Transverse colon (tissue), 4 donors: ENCODE results near the gene PRRC1. TPM values are rescaled to one million over a fixed set of nuclear protein-coding genes. Genes with fewer than 3 reads are reported as not detected.

Source experiments
- DNase-seq: peaks from one replicate; pipeline ENCODE4 v3.0.0-alpha.2; 2019
- H3K27ac ChIP-seq, 4 donors: fragments of 200-600 bp; sonication (generic); 2 replicates each; pipeline ENCODE4 v1.5.1; 2016 to 2018; ENCODE audit warnings: inconsistent platforms in 4 of 4
- H3K27me3 ChIP-seq: fragments of 200-600 bp; sonication (generic); 2 replicates; pipeline ENCODE4 v1.5.1; 2017; ENCODE audit warnings: inconsistent platforms
- H3K36me3 ChIP-seq, 4 donors: fragments of 200-600 bp; sonication (generic); 2 replicates each; pipeline ENCODE4 v1.5.1; 2017 to 2019; ENCODE audit warnings: inconsistent platforms in 4 of 4
- H3K4me1 ChIP-seq, 4 donors: fragments of 200-600 bp; sonication (generic); 2 replicates each; pipeline ENCODE4 v1.5.1; 2017 to 2020; ENCODE audit warnings: inconsistent platforms in 4 of 4
- H3K4me3 ChIP-seq, 4 donors: fragments of 200-600 bp; sonication (generic); 1 replicate in 1 of 4; 2 replicates in 3 of 4; pipeline versions ENCODE4 v1.5.1 to v1.6.1; 2017 to 2019; ENCODE audit warnings: inconsistent platforms in 4 of 4
- H3K9me3 ChIP-seq, 2 donors: fragments of 200-600 bp; sonication (generic); 2 replicates each; pipeline ENCODE4 v1.5.1; 2017 to 2019; ENCODE audit warnings: inconsistent platforms in 2 of 2
- CTCF ChIP-seq, 5 experiments: fragments of 200-600 bp in 3 of 5; fragments of 450-650 bp in 2 of 5; sonication (generic) in 3 of 5; IDR thresholded peaks; 1 replicate in 2 of 5; 2 replicates in 3 of 5; pipeline ENCODE4 v1.5.1; 2016 to 2017; ENCODE audit warnings: antibody characterized with exemption in 5 of 5, inconsistent platforms in 3 of 5, mild to moderate bottlenecking in 2 of 5, moderate library complexity in 1 of 5
- EP300 ChIP-seq: sonication (generic); formaldehyde crosslinking; IDR thresholded peaks from one replicate; pipeline ENCODE4 v1.6.1; 2017; ENCODE audit warnings: antibody characterized with exemption, low read depth
- POLR2A ChIP-seq: fragments of 450-650 bp; IDR thresholded peaks from one replicate; pipeline ENCODE4 v1.6.1; 2016; ENCODE audit warnings: antibody characterized with exemption, mild to moderate bottlenecking, moderate library complexity
- POLR2AphosphoS5 ChIP-seq, 3 donors: sonication (generic); formaldehyde crosslinking; IDR thresholded peaks; one replicate each; pipeline ENCODE4 v1.6.1; 2016; ENCODE audit warnings: antibody characterized with exemption in 3 of 3
- WGBS, 2 donors: methylation state at CpG; one replicate each; pipeline ENCODE4 v1.1.5; 2018; ENCODE audit warnings: low coverage in 1 of 2; 5-methylcytosine and 5-hydroxymethylcytosine counted together
- in situ Hi-C, 4 donors: fragments of 200-750 bp; cut with MboI; loops; one replicate each; pipeline versions ENCODE4 v1.15.0 to v1.15.1; 2017; ENCODE audit warnings: low sequenced_read_pairs in 3 of 4, low pct_ligation_motif_present in 1 of 4, low pct_unique_long_range_greater_than_20kb in 1 of 4
- intact Hi-C: fragments of 100-400 bp; cut with DNase I; formaldehyde crosslinking; loops from one replicate; pipeline ENCODE4 v1.15.1; 2023; ENCODE audit warnings: low total_unique reads
- total RNA-seq, 4 donors: library from RNA; depleted of rRNA; stranded (reverse); fragments of >200 nt; gene quantifications; one replicate each; pipeline ENCODE4 v1.1.0, GENCODE V29; 2016

Gene PRRC1
- total RNA-seq, 4 donors from 2014 or later, result 11.2 to 56.0 (median 29.4) TPM

- intact Hi-C loops (no loop called here), in situ Hi-C loops (no loop called here)
- H3K4me1 ChIP-seq, result peaks cover 0 to 7% (median 0%) of the 10 kb centered on the region in 4 donors
- H3K9me3 ChIP-seq, result no peaks in the 10 kb centered on the region
- no peak overlapping the region for H3K4me3 ChIP-seq
- 94% methylated on average over 3 of the region's 3 CpGs; no CpG with 5 or more reads in 1 of the 2 donors for WGBS, 2 donors
- H3K27ac ChIP-seq, result no peak overlapping the region
- TF ChIP-seq POLR2A (no peak), POLR2AphosphoS5 (IDR thresholded peaks at IDR 0.05) (no peak), EP300 (no peak), CTCF (IDR thresholded peaks at IDR 0.05) (no peak)
- no peaks in the 10 kb centered on the region for H3K36me3 ChIP-seq
- H3K27me3 ChIP-seq, result no peaks in the 10 kb centered on the region
- DNase-seq, result no peak
These were observed 85.0 kb downstream of the PRRC1 start for GRCh38 chr5:127602481-127602880.

GRCh38 chr5:127602896-127603844 lies 85.7 kb downstream of the PRRC1 start:
- H3K27ac ChIP-seq, result no peak overlapping the region
- no peaks in the 10 kb centered on the region for H3K9me3 ChIP-seq
- whole genome bisulfite sequencing, 2 donors, result 54 to 74% methylated on average over 6 to 8 of the region's 8 CpGs
- no peaks in the 10 kb centered on the region for H3K27me3 ChIP-seq
- H3K36me3 ChIP-seq, result no peaks in the 10 kb centered on the region
- DNase-seq, result no peak
- H3K4me1 ChIP-seq, result peaks cover 0 to 7% (median 0%) of the 10 kb centered on the region in 4 donors
- no peak overlapping the region for H3K4me3 ChIP-seq
- intact Hi-C loops, result no loop called here
- in situ Hi-C loops, result no loop called here
- TF ChIP-seq POLR2AphosphoS5 (IDR thresholded peaks at IDR 0.05), result no peak
- no peak for TF ChIP-seq EP300
- no peak for TF ChIP-seq CTCF (IDR thresholded peaks at IDR 0.05)
- TF ChIP-seq POLR2A, result no peak

Other genes with a start within 250 kb of the PRRC1 start
- 1 to 10 TPM in 2 of 4 donors, under 1 TPM in 1, not detected in 1; 0.68 to 3.0 (median 2.9) TPM for gene MEGF10, start 226.8 kb upstream of the PRRC1 start, total RNA-seq
- gene CTXN3, start 131.4 kb downstream of the PRRC1 start, total RNA-seq, result not detected
- not detected for gene CCDC192, start 185.8 kb downstream of the PRRC1 start, total RNA-seq